CD1c-positive myeloid dendritic cell (primary cell): Measurements from ENCODE around the gene RALBP1.

Experiments
- DNase-seq: peaks from one replicate; pipeline ENCODE4 v3.0.0-alpha.2; 2016; ENCODE audit errors: extremely low spot score

RALBP1 gene

DNA sequence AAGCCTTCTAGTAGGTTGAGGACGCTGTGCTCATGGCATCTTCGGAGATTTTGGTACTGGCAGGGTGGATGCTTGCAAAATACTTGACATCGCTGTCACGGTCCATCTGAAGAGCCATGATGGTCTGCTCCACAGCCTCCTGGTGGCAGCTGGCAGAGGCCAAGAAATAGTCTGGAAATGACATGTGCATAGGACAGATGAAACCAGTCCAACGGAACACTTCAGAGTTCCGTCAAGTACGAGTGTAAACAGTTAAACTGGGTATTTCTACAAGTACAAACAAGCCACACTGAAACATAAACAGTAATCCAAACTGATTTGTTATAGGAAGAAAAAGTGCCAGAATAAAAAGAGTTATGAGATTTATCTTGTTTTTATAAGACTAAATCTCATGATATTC lies 72.5 kb downstream of the RALBP1 start:
- DNase-seq = no peak

DNA sequence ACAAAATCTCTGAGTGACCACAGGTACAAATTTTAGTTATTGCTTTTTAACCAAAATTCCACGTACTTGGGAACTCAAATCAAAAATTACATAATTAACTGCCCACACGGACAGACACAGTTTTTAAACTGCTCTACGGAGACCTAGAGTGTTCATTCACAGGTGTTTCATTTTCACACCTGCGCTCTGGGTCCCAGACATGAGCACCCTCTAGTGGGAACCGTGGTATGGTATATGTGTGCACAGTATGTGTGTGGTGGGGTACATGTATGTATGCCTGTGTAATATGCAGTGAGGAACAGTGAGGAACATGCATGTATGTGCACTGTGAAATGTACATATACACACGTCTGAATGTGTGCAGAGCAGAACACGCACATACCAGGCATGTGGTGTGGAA lies 74.1 kb downstream of the RALBP1 start:
- no peak for DNase-seq

DNA sequence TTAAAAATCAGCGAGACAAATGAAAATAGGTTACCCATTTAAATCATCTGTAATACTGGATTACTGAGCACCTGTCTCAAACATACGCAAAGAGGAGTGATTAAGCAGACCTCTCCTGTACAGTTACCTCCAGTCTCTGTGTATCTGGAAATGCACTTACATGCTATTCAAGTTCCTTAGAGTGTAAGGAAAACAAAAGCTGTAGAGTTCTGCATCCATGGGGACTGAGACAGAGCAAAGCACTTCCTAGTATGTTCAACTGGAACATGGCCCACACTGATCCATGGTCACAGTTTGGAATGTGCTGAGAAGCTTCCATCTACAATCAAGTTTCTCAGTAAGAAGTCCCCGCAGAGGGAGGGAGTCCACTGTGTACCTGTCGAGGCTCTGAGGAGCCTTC lies 75.1 kb downstream of the RALBP1 start:
- DNase-seq = no peak

DNA sequence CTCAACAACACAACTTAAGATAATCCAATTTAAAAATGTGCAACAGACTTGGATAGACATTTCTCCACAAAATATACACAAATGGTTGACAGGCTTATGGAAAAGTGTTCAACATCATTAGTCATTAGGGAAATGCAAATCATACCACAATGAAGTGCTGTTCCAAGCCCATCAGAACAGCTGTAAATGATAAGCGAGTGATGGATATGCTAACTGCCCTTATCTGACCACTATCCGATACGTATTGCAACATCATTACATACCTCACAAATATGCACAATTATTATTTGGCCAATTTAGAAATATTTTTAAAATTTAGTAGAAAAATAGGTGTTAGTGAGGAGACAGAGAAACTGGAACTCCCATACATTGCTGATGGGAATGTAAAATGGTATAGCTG lies 76.9 kb downstream of the RALBP1 start:
- no peak for DNase-seq

DNA sequence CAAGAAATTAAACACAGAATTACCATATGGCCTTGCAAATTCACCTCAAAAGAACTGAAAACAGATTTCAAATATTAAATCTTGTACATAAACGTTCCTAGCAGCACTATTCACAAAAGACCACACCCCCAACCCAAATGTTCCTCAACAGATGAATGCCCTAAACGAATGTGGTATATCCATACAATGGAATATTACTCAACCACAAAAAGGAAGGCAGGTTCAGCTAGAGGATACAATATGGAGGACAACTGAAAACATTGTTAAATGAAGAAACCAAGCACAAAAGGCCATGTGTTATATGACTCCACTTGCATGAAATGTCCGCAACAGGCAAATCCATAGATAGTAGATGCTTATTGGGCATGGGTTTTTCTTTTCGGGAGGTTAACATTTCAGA lies 77.3 kb downstream of the RALBP1 start:
- no peak for DNase-seq

DNA sequence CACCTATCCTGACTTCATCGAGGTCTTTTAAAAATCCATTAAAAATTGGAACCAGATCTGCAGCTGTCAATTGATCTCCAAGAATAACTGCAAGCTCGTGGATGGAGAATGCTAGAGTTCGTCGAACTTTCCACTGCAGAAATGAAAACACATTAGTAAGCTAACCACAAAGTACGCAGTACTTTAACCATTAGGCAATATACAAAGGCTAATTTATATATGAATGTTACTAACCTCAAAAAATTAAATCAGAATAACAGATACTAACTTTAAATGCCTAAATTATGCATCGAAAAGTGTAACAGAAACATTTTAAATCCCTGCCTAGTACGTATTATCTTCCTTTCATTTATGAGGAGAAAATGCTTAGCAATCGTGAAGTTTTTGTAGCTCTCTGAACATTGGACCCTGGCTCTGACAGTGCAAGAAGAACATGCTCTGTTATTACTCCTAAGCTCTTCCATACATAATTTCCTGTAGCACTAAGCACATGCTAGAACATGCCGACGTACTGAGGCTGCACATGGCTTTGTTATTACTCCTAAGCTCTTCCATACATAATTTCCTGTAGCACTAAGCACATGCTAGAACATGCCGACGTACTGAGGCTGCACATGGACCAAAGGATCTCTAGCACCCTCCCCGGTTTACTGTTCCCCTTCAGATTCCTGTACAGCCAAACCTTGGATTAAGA lies 82.1 kb downstream of the RALBP1 start:
- DNase-seq = no peak

DNA sequence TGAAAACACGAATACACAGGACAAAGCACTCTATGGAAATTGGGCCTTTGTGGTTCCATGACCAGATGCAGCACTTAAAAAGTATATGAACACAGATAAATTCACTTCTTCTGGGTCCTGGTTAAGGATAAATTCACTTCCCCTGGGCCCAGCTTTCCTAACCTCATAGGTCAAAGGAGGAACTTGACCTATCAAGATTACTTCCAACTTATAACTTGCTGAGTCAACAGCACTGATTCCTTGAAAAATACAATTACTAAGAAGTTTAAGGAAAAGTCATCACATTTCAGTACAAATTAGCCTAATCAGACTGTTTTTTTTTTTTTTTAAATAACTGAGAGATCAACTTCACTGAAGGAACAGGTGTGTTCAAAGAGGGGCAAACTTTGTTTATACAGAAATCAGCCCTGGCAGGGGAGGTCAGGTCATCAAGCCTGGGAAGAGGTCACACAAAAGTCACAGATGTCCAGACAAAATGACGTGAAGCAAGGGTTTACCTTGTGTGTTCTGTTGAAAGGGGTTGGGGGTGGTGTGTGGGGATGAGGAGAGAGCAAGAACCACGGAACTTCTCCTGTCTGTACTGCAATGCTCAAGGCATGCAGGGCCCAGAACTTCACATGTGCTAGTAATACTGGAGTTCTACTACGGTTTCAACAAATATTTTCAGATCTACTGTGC lies 83.2 kb downstream of the RALBP1 start:
- DNase-seq = peak; percentile 56

DNA sequence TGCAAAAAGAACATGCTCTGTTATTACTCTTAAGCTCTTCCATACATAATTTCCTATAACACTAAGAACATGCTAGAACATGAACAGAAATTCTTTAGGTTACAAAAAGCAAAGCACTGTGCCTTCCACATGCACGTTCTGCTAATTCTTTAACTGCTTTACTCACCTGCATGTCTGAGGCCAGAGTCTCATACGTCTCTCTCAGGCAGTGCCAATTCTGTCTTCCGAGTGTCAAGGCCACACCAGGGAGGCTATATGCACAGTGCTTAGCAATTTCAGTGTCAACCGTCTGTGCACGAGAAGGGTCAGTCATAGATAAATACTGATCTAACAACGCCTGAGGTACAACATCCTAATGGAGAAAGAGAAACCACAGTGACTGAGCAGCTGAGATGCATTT lies 83.9 kb downstream of the RALBP1 start:
- no peak for DNase-seq

DNA sequence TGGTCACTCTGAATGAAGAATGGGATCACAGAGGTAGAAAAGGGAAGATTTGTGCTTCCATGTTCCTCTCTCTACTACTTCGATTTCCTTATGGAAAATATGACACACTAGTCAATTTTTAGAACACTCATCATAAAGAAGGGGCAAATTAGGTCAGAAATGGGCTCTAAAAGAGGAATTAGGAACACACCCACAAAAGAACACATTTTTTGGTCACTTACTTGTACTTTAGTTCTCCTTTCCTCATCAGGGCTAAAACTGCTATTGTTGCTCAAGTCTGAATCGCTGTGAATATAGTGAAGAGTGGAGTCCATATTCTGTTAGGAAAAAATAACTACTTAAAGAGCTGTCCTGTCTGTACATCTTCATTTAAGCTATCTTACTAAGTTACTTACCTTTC lies 86.4 kb downstream of the RALBP1 start:
- DNase-seq = peak; percentile 90

DNA sequence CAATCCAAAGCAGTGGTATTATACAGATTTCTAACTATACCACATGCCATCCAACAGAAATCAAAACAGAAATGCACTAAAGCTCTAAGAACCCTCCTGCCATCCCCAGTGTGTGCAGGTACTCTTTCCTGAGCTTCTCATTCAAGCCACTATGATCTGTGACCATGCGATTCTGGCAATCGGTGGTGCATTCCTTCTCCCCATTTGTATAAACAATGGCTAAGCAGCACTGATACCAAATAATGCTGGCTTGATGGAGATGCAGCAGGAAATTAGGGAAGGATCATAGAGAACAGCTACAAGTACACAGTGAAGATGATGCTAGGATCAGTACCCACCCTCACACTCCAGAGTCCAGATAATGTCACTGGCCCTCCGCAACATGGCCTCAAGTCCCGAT lies 87.3 kb downstream of the RALBP1 start:
- DNase-seq = no peak

DNA sequence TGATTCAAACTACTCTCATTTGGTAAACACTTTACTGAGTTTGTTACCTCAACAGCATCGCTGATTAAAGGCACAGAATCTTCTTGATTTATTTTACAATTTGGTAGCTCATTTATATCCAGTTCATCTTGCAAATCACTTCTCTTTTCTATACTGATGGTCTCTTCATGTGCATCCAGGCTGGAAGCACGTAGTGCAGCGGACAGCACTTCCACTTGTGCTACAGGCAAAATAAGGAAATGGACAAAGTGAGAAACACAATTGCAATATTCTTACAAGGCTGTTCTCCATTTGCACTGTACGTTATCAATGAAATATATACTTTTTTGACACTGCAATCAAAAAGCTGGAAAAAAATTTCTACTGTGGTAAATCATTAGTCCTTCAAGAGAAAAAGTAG lies 88.0 kb downstream of the RALBP1 start:
- peak; percentile 80 for DNase-seq

DNA sequence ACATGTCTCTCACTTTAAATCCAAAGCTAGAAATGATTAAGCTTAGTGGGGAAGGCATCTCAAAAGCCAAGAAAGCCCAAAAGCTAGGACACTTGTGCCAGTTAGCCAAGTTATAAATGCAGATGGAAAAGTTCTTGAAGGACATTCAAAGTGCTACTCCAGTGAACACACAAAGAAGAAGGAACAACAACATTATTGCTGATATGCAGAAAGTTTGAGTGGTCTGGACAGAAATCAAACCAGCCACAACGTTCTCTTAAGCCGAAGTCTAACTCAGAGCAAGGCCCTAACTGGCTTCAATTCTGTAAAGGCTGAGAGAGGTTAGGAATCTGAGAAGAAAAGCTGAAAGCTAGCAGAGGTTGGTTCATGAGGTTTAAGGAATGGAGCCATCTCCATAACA lies 90.1 kb downstream of the RALBP1 start:
- no peak for DNase-seq

DNA sequence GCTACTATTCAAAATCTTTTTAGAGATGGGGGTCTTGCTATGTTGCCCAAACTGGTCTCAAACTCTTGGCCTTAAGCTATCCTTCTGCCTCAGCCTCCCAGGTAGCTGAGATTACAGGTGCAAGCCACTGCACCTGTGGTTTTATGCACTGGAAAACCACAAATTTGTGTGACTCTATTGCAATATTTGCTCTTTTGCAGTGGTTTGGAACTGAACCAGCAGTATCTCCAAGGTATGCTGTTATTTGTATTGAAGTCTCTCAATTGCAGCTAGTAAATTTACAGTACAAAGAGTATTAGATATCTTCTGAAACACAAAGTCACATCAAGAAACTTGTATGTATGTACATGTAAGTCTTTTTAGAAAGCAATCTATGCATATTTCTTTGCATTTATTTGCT lies 92.9 kb downstream of the RALBP1 start:
- no peak for DNase-seq

DNA sequence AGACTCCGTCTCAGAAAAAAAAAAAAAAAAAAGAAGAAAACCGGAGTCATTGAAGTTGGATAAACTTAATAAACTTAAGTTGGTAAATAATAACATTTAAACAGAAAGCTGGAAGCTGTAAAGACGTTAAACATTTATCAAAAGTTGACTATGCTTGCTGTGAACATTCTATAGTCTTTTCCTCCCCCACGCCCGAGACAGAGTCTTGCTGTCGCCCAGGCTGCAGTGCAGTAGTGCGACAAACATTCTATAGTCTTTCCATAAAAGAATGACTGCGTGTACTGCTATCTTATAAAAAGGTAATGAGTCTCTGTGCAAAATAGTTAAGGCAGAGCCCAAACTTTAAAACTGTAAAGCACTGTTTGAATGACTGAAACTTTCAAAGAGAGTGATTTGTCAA lies 93.9 kb downstream of the RALBP1 start:
- no peak for DNase-seq

DNA sequence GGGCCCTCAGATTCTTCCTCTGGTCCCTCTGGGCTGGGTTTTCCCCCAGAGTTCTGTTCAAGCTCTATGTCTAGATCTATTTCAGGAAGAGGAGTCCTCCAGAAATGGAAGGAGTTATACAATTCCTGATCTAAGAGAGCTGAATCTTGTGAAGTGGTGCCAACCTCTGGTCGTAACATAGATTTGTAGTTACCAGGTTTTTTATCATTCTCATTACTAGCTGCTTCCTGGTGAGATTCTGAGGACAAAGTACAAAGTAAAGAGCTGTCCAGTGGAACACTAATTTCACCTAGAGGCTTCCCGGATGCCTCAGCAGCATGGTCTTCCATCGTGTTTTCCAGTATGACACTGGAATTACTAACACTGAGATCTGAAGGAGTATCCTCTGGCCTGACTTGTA lies 94.9 kb downstream of the RALBP1 start:
- DNase-seq = no peak

DNA sequence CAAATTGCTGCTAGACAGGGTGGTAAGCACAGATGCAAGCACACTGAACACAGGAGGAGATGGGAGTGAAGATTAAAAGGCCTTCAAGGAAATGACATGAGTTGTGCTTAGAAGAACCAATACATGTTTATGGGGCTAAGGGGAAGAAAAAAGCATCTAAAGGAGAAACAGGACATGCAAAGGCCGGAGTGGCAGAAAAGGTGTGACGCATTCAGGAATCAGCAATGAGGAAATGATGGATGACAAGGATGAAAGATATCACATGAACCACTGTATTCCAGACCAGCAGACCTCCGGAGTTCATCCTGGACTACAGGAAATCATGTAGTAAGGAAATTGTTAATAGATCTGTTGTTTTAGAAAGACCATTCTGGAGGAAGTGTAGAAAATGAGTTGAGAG lies 96.2 kb downstream of the RALBP1 start:
- DNase-seq = no peak

DNA sequence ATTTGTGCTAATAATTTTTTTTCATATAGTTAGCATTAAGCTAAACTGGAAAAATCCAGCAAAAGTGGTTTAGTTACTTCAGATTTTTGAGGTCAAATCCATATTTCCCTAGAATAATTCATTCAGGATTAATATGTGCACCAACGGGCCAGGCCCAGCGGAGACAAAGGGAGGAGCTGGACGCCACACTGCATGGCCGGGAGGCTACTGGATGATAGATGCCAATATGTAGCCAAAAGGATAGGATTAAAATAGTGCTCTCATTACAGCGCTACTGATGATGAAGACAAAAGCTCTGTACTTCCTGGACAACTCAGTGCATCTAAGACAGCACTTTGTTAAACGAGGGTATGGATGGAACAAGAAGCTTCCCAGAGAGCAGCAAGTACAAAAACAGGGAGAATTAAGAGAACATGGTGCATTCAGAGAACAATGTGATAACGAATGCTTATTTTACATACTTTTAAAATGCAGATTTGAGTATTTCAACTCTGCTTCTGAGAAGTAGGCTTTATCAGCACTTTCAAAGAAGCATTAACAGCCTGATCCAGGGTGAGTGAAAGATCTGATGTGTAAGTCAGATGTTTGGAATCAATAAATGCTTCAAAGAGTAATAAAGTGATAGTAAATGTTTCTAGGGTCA lies 99.3 kb downstream of the RALBP1 start:
- no peak for DNase-seq

DNA sequence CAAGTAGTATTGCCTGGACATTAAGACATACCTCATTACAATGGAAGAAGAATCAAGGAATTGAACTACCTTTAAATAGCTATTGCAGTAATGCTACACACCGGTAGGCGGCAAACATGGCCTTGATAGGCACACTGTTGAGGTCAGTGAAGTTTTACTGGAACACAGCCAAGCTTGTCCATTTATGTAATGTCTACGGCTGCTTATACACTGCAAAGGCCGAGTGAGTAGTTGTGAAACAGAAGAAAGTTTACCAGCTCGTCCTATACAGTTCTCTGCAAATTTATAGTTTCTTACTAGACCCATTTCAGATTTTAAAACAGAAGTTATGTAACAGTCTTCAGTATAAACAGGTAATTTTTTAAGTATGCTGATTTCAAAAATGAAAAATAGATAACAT lies 100.2 kb downstream of the RALBP1 start:
- DNase-seq = peak; percentile 85

DNA sequence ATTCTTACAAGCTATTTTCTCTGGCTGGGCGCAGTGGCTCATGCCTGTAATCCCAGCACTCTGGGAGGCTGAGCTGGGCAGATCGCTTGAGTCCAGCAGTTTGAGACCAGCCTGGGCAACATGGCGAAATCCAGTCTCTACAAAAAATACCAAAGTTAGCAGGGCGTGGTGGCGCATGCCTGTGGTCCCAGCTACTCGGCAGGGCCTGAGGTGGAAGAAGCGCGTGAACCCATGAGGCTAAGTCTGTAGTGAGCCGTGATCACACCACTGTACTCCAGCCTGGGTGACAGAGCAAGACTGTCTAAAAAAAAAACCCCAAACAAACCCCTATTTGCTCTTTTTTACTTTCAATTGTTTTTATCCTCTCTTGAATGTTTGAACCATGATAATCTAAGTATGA lies 102.0 kb downstream of the RALBP1 start:
- no peak for DNase-seq

DNA sequence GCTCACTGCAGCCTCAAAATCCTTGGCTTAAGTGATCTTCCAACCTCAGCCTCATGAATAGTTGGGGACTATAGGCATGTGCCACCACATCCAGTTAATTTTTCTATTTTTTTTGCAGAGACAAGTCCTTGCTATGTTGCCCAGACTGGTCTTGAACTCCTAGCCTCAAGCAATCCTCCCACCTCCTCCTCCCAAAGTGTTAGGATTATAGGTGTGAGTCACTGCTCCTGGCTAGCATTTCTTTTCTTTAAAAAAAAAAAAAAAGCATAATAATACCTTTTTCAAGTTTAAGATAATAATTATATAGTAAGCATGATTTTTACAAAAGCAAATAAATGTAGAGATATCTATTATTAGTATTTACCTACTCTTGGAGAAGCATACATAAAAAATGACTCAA lies 103.0 kb downstream of the RALBP1 start:
- no peak for DNase-seq

DNA sequence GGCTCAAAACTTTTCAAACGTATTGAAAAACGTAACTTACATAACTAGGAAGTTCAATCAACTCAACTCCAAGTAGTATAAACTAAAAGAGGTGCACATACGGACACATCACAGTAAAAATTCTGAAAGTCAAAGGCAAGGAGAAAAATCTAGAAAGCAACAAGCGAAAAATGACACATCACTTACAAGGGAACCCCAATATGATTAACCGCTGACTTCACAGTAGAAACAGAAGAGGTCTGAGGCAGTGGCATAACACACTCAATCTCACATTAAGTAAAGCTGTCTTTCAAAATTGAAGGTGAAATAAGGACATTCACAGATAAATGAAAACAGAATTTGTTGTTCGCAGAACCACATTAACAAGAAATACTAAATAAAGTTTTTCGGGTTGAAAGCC lies 106.4 kb downstream of the RALBP1 start:
- DNase-seq = no peak

DNA sequence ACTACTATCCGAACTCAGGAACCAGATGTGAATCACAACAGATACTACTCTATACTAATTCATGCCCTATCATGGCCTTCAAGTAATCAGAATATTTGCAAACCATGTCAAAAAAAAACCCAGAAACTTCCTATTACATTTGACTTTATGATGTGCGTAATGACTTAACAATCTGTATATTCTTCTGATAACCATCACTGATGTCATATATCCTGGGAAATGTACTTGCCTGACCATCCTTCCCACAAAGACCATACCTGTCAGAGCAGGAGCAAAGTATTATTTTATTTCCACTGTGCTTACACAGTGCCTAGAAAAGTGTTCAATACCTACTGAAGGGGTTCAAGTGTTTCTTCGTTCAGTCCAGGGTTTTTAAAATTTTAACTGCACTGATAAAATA lies 111.5 kb downstream of the RALBP1 start:
- DNase-seq = no peak
